K562 (cell line): ENCODE data around the gene C3orf80. TPM values are rescaled to one million over a fixed set of nuclear protein-coding genes. Genes with fewer than 3 reads are reported as not detected.

Source experiments
- ATF3 ChIP-seq, 2 experiments: fragments of 450-650 bp in 1 of 2; sonication (generic) in 1 of 2; formaldehyde crosslinking in 1 of 2; IDR thresholded peaks in 1 of 2; conservative IDR thresholded peaks in 1 of 2; 2 replicates each; pipeline versions ENCODE4 v1.6.1 to v1.8.1; 2016 to 2023; ENCODE audit warnings: mild to moderate bottlenecking in 2 of 2, moderate library complexity in 2 of 2, inconsistent platforms in 1 of 2, missing genetic modification reagents in 1 of 2
- DNMT1 ChIP-seq: fragments of 450-650 bp; IDR thresholded peaks from 2 replicates; pipeline ENCODE4 v1.6.1; 2016; ENCODE audit warnings: antibody characterized with exemption, mild to moderate bottlenecking
- MBD1 ChIP-seq: fragments of 250-450 bp; sonication (Bioruptor Pico); IDR thresholded peaks from 2 replicates; pipeline ENCODE4 v1.8.0; 2022; ENCODE audit warnings: inconsistent platforms
- MITF ChIP-seq: IDR thresholded peaks from 2 replicates; pipeline ENCODE4 v1.6.1; 2014; ENCODE audit warnings: antibody characterized with exemption
- MYC ChIP-seq, 2 experiments: fragments of 250-450 bp in 1 of 2; sonication (Bioruptor Pico) in 1 of 2; IDR thresholded peaks; 2 replicates each; pipeline versions ENCODE4 v1.5.1 to v1.6.1; 2012 to 2021; ENCODE audit warnings: low read depth in 2 of 2, borderline replicate concordance in 1 of 2, improper control_type of control experiment in 1 of 2, low read length in 1 of 2, mild to moderate bottlenecking in 1 of 2, moderate library complexity in 1 of 2
- TARDBP ChIP-seq: fragments of 450-650 bp; IDR thresholded peaks from 2 replicates; pipeline ENCODE4 v1.6.1; 2016
- polyA plus RNA-seq, 8 experiments: library from polyadenylated mRNA; depleted of rRNA in 4 of 8; stranded (reverse) in 5 of 8; unstranded in 3 of 8; fragments of >200 nt; fragmentation: Nextera tagmentation in 2 of 8; fragmentation: Illumina TruSeq in 1 of 8; extraction: Ambion mirVana in 2 of 8; extraction: Trizol in 1 of 8; gene quantifications; 2 replicates each; pipeline versions ENCODE4 v1.2.1 to v1.2.3, GENCODE V29; 2011 to 2014; ENCODE audit warnings: inconsistent platforms in 1 of 8, missing spikeins in 1 of 8
- total RNA-seq, 7 experiments: library from RNA; depleted of rRNA in 6 of 7; stranded (reverse); fragments of >200 nt in 6 of 7; fragmentation: Illumina TruSeq in 2 of 7; extraction: Trizol in 2 of 7; gene quantifications; 2 replicates each; pipeline versions ENCODE4 v1.2.1 to v1.2.3, GENCODE V29; 2011 to 2021; ENCODE audit warnings: low replicate concordance in 1 of 7

Gene C3orf80
- total and polyA plus RNA-seq, 9 of the 15 experiments (the other 6 are each of a cell fraction or from before 2014, with no cell fraction given) = 0.03 to 0.75 (median 0.07) TPM

GRCh38 chr3:160259589-160259988 lies 34.4 kb downstream of the C3orf80 start (continued):
- TF ChIP-seq DNMT1 (no peak), MYC (IDR thresholded peaks at IDR 0.05; ENCODE audit: low read depth, low read length) (no peak), MYC (CRISPR knock-in tag; IDR thresholded peaks at IDR 0.05; ENCODE audit: borderline replicate concordance, low read depth) (no peak), ATF3 (IDR thresholded peaks at IDR 0.05) (no peak), ATF3 (CRISPR knock-in tag; conservative IDR thresholded peaks at IDR 0.05) (no peak), TARDBP (no peak), MITF (no peak), MBD1 (CRISPR knock-in tag) (no peak)
